ENCODE results near the gene NNAT.

NNAT gene

GRCh38 chr20:37503256-37503927, 17.7 kb upstream of the NNAT start:
- no peak for DNase-seq

- DNase-seq = no peak
Observed at GRCh38 chr20:37504404-37505096, 16.5 kb upstream of the NNAT start.

DNA sequence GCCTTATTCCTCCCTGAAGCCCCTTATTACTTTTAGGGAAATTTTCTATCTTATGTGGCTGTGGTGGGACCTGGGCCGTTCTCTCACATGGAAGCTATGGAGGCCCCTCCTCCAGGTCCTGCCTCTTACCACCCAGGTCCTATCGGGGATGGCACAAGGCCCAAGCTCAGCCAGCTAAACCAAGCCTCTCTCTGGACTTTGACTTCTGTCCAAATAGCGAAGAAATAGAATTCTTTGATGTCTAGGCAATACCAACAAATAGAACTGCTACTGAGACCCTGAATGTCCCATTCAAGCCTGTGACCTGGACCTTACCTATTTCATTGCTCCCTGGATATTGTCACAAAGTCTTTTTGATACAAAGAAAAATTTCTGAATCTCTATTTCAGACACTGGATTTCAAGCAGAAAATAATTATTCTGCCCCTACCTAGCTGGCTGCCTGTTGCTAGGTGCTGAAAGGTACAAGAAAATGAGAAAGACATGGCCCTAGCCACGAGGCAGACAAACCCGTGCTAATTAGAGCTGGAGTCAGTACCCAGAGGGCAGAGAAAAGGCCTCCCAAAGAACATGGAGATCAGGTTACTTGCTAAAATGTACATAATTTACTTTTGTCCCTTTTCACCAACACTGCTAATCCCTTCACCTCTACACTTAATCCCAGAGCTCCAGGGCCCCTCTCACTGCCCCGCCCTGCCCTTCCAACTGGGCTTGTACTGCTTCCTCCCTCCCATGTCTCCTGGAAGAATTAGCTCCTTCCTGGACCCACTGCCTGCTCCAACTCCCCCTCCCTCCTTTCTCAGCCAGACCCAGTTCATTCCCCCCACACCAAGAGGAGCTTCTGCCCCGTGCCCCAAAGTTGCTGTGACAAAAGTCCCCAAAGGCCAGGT, 15.5 kb upstream of the NNAT start:
- no peak for DNase-seq

DNA sequence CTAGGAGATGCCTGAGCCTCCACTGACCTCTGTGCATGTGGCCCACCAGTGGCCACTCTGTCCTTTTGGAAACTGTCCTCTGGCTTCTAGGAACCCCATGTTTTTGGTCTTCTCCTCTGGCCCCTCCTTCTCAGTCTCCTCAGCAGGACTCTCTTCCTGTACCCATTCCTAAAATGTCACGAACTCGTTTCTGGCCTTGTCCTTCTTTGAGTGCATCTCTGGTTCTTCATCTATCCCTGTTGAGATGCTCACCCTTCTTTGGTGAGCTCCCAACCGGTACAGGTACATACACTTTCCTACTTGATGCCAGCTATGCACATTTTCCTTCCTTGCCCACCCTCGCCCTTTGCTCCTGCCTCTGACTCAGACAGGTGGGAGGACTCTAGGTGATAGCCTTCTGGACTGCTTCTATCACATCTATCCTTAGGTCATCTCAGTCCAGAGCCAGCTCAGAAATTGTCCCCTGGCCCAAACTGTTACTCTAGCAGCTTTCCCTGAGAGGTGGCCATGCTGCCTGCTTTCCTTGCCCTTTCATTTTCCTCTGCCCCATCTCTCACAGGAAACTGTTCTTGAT, 14.8 kb upstream of the NNAT start:
- no peak for DNase-seq

GRCh38 chr20:37510226-37510625, 10.8 kb upstream of the NNAT start:
- DNase-seq = no peak

DNA sequence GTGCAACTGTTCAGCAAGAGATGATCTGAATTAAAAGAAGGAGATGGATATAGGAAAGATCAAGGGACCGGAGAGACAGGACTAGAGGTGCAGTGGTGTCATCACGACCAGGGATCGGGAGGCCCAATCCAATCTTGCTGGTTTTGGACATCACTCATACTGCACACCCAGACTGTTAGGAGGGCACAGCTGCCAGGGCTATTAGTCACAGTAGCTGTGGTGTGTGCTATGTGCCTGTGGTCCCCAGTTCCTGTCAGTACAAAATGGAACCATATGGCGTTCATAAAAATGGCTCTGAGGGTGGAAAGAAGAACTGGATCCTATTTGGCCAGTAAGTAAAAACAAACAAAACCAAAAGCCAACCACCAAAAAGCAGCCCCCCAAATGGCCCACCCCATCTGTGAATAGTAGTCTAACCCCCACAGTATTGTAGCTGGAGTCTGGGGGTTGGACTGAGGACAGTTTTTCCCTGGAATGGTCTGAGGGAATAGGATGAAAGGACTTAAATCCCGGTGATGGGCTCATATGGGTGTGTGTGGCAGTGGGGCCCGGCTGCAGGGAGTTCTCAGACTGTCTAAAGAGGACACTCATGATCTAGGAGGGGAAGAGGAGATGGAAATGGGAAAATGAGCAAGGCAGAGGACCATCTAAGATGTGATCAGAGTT, 9.3 kb upstream of the NNAT start:
- DNase-seq = peak; percentile 92

DNA sequence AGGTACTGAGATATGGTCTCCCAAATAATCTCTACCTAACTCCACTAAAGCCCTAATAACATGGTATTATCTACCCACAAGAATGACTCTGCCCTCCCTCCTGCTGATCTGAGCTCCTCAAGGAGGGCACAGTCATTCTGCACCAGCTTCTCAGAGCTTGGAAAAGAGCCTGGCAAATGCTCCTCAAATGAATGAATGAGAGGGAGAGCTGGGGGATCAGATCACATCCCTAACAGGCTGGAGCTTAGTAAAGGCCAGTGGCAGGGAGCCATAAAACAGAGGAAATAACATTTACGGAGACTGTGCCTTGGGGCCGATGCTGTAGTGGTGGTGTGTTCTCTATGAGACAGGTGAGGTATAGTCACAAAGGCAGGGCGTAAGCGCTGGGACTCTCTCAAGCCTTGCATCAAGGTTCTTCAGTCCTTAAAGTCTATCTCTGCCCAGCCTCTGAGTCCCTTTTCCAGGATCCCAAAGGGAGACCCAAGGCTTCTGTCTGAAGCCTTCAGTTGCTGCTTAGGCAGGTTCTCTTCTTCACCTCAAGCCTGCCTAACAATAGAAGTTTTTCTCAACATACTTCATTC, 7.2 kb upstream of the NNAT start:
- no peak for DNase-seq

DNA sequence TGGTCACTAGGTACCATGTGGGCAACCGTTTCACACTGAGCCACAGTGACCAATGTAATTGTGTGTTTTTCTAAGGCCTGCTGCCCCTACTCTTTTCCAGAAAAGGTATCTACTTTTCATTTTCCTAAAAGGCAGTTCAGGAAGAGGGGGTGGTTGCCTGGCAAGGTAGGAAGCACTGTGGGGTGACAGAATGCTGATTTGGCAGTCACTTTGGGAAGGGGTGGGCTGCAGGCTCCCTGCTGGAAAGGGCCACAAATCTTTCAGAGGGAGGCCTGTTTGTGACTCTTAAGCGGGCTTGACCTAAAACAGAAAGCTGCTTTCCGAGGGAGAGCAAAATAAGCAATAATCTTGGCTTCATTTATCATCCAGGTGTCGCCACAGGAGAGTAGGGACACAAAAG, 5.2 kb upstream of the NNAT start:
- DNase-seq = no peak

DNA sequence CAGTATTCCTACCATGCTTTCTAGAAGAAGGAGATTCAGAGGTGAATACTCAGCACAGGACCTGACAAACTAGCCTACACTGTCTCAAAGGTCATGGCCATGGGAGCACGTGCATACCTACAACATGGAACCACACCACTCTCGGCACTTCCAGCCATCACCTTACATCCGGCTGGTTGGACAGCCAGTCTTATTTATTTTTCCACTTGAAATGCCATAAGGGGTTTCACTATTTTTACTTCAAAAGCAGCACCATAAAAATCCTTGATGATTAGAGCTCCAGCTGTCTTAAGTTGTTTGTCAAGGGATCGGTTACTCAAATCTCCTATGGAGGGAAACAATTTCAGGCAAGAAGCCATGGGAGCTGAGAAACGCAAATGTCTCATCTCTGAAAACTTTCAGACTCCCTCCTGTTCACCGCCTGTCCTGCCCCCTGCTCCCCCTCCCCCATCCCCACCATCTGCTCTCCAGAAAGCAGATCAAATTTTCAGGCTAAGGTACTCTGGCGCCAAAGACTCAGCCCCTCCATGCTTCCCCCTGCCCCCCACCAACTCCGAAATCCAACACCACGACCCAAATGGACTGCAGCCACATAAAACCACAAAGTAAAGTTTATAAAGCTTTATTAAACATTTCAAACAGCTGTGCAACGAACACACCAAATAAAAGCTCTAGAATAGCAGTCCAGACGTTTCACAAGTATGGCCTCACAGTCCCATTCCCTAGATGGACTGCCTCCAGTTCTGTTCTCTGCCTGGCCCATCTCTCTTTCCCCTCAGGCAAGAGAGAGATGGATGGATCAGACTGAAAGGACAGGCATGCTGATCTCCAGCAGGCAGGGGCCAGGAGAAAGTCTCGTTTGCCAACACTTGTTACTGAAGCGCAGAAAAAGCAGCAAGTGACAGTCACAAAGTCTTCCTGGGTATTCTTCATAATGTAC, 4.0 kb upstream of the NNAT start:
- peak; percentile 94 for DNase-seq

DNA sequence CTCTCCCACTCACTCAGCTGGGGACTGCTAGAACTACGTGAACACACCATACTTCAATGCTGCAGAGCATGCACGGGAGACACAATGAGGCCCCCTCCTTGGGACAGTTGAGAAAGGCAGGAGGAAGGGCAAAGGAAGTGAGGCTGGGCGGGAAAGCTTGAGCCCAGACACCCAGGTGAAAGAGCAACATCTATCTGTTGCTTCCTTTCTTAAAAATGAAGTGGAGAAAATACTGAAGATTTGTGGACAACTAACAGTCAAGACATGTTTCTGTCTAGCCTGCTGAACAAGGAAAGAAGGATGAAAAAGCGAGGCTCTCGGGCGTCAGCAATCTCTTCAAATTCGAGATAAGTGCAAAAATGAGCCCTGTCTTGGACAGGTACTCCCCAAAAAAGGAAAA, 3.0 kb upstream of the NNAT start:
- no peak for DNase-seq

GRCh38 chr20:37518606-37519507, 2.2 kb upstream of the NNAT start:
- no peak for DNase-seq

GRCh38 chr20:37519508-37520418, 1.3 kb upstream of the NNAT start:
- DNase-seq = peak; percentile 40

DNA sequence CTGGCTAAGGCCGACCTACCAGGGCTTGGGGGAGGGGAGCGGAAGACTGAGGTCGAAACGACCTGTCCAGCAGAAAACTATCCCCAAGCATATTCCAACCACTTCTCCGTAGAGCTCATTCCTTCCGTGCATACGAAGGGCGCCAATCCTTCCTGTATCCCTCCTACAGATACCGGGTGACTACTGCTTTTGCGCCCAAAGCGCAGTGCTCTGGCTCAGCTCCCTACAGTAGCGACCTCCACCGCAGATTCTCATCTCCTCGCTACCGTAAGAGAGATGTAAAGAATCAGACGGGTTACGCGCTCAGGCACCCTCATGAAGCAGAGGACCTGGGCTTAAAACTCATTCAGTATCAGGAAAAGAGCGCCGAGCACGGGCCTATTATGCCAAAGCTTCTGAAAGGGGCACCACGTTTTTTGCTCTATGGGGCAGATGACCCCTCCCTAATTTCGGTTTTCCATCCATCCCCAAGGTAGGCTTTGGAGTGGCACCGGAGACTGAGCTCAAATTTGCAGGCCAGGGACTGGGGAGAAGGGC, 563 bp upstream of the NNAT start:
- DNase-seq = no peak

GRCh38 chr20:37522260-37523011, 1.4 kb downstream of the NNAT start:
- peak; percentile 39 for DNase-seq

- DNase-seq = no peak
Observed at GRCh38 chr20:37523012-37523391, 2.0 kb downstream of the NNAT start.

DNA sequence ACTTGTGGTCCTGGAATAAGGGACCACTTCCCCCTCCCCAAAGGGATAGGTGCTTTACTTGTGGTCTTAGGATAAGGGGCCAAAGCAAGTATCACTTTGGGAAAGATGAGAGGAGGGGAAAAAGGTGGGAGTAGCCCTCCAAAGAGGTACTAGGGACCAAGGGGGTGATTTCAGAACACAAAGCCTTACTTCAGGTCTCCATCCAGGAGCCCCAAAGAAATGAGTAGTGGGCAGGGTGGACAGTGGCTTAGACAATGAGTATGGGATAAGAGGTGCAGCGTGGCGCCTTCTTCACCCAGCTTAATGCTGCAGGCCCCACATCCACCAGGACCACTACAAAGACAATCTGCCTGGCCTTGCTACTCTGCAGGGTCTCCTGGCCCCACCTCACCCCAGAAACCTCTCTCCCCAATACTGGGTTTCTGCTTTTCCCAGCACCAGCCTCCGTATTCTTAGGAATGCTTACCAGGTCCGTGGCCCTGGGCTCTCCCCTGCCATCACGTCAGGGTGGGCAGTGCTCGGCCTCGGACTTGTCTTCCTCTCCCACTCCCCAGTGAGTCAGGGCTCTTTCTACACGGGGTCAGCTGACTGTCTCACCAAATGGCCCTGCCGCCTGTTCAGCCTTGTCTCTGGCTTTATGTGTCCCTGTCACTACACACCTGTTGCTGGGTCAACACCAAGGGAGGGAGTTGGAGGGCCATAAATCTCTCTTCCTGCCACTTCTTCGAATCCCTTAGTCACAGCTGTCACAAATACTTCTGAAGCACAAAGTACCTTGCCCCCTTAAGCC, 3.1 kb downstream of the NNAT start:
- DNase-seq = no peak

Data from fibroblast of upper back skin (primary cell).